OCI-LY7 (cell line): ENCODE data around the gene MOGAT3. TPM values are rescaled to one million over a fixed set of nuclear protein-coding genes. Genes with fewer than 3 reads are reported as not detected.

ENCODE experiments used
- BruUV-seq: library from RNA; stranded (reverse); fragments of 400-500 nt; replicated peaks from 2 replicates; lab custom pipeline; 2021; lab: Mats Ljungman, UMichigan
- CTCF ChIA-PET: fragments of 300-600 bp; sonication (Branson Sonifier 250); formaldehyde crosslinking; loops from one replicate; lab custom pipeline; 2022; ENCODE audit warnings: antibody characterized with exemption; ENCODE audit not compliant: unreplicated experiment; lab: Charles Lee
- POLR2A ChIA-PET: fragments of 300-600 bp; sonication (Branson Sonifier 250); formaldehyde crosslinking; loops from one replicate; lab custom pipeline; 2022; ENCODE audit warnings: antibody characterized with exemption; lab: Charles Lee
- DNase-seq: peaks from one replicate; pipeline ENCODE4 v3.0.0-alpha.2; 2015; ENCODE audit warnings: low spot score
- H2AFZ ChIP-seq: fragments of 200-600 bp; sonication (generic), shearing (Covaris generic); 2 replicates; pipeline ENCODE4 v1.6.1; 2014; ENCODE audit warnings: mild to moderate bottlenecking, antibody characterized with exemption, low read length, moderate library complexity
- H3K27ac ChIP-seq: fragments of 200-600 bp; sonication (generic); 2 replicates; pipeline ENCODE4 v1.5.1; 2014; ENCODE audit warnings: mixed run types, low read depth, mild to moderate bottlenecking, moderate library complexity, low read length, inconsistent platforms; ENCODE audit not compliant: poor library complexity, severe bottlenecking
- H3K36me3 ChIP-seq: fragments of 200-600 bp; sonication (generic); 2 replicates; pipeline ENCODE4 v1.6.1; 2014; ENCODE audit warnings: mild to moderate bottlenecking, antibody characterized with exemption, low read length, moderate library complexity, mixed read lengths; ENCODE audit not compliant: insufficient read depth
- H3K4me1 ChIP-seq: fragments of 200-600 bp; sonication (generic); 2 replicates; pipeline ENCODE4 v1.5.1; 2014; ENCODE audit warnings: mild to moderate bottlenecking, low read length; ENCODE audit not compliant: insufficient read depth, poor library complexity, severe bottlenecking
- H3K4me2 ChIP-seq: fragments of 200-600 bp; sonication (generic); 2 replicates; pipeline ENCODE4 v1.6.1; 2014; ENCODE audit warnings: mild to moderate bottlenecking, low read length
- H3K4me3 ChIP-seq: fragments of 200-600 bp; sonication (generic); 2 replicates; pipeline ENCODE4 v1.5.1; 2014; ENCODE audit warnings: mild to moderate bottlenecking, low read depth, low read length; ENCODE audit not compliant: poor library complexity, severe bottlenecking
- H3K79me2 ChIP-seq: fragments of 200-600 bp; sonication (generic); 2 replicates; pipeline ENCODE4 v1.6.1; 2016; ENCODE audit warnings: low read depth, mild to moderate bottlenecking, low read length, moderate library complexity, mixed read lengths; ENCODE audit not compliant: insufficient read depth
- H3K9me2 ChIP-seq: fragments of 200-600 bp; sonication (generic); 2 replicates; pipeline ENCODE4 v1.6.1; 2016; ENCODE audit warnings: mild to moderate bottlenecking, low read length, mixed read lengths; ENCODE audit not compliant: insufficient read depth
- H3K9me3 ChIP-seq: fragments of 200-600 bp; sonication (generic); 2 replicates; pipeline ENCODE4 v1.6.1; 2014; ENCODE audit warnings: mild to moderate bottlenecking, mixed run types, low read length, mixed read lengths
- H4K20me1 ChIP-seq: fragments of 200-600 bp; sonication (generic); 2 replicates; pipeline ENCODE4 v1.6.1; 2014; ENCODE audit warnings: mild to moderate bottlenecking, antibody characterized with exemption, low read length, moderate library complexity, mixed read lengths; ENCODE audit not compliant: insufficient read depth
- CTCF ChIP-seq: fragments of 200-600 bp; sonication (generic); conservative IDR thresholded peaks from 2 replicates; pipeline ENCODE4 v1.5.1; 2014; ENCODE audit warnings: mild to moderate bottlenecking, antibody characterized with exemption, low read length, moderate library complexity, mixed read lengths
- EZH2phosphoT487 ChIP-seq: fragments of 200-600 bp; sonication (generic); IDR thresholded peaks from 2 replicates; pipeline ENCODE4 v1.6.1; 2018; ENCODE audit warnings: low read depth, borderline replicate concordance, mild to moderate bottlenecking, mixed run types, antibody characterized with exemption, low read length, moderate library complexity, mixed read lengths
- intact Hi-C: fragments of 100-400 bp; cut with micrococcal nuclease; formaldehyde crosslinking; loops from one replicate; pipeline ENCODE4 v1.10.0; 2022; ENCODE audit not compliant: unreplicated experiment
- total RNA-seq, 2 experiments: library from RNA; depleted of rRNA in 1 of 2; stranded (reverse); fragments of >200 nt in 1 of 2; shearing (Covaris generic) in 1 of 2; gene quantifications; 2 replicates each; pipeline ENCODE4 v1.2.3, GENCODE V29; 2014 to 2022

MOGAT3 gene
- total RNA-seq, 2 experiments from 2014 or later, result not detected

GRCh38 chr7:101248276-101248675, 47.4 kb upstream of the MOGAT3 start:
- intact Hi-C loops, result no loop called here
- POLR2A ChIA-PET, result interaction anchor here (0.6 to 1.7 kb wide), 2 partner anchors 31 to 92 kb away, joined by 3 to 6 read pairs; partner anchors contain the start of genes PLOD3 and ZNHIT1

DNA sequence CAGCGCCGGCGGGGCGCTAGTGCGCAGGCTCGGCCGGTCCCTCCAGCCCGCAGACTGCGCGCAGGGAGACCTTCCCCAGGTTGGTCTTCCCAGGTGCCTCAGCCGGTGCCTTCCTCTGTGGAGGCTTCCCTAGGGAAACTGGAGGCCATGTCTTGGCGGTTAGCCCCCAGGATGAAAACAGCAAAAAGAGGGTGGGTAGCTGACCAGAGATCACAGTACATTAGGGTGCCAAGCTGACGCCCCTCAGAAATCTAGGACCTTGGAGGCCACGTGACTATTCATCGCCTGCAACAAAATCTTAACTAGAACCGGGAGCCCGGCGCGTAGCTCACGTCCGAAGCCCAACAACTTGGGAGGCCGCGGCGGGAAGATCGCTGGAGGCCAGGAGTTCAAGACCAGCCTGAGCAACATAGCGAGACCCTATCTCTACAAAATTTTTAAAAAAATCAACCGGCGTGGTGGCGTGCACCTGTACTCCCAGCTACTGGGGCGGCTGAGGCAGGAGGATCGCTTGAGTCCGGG, 44.4 kb upstream of the MOGAT3 start:
- TF ChIP-seq CTCF (no peak), EZH2phosphoT487 (no peak)
- Histone ChIP-seq H4K20me1 (no peaks in the 10 kb centered on the region), H3K36me3 (peaks cover 45% of the 10 kb centered on the region), H3K27ac (no peak overlapping the region), H3K9me2 (no peaks in the 10 kb centered on the region), H3K4me3 (peak overlapping the region; percentile 87), H3K4me2 (peak overlapping the region; percentile 92), H3K4me1 (peaks cover 18% of the 10 kb centered on the region), H3K9me3 (no peaks in the 10 kb centered on the region), H3K79me2 (peaks cover 29% of the 10 kb centered on the region; the same call in 1 of the 2 replicates), H2AFZ (peak overlapping the region; percentile 17; the same call in 1 of the 2 replicates)
- CTCF ChIA-PET, result no interaction called here
- no peak for DNase-seq
- intact Hi-C loops, result loop anchor here (2.0 kb wide), 1 partner anchor 26 kb away; the partner anchor contains the start of gene ZNHIT1
- POLR2A ChIA-PET, result interaction anchor here (0.5 to 1.3 kb wide), 5 partner anchors 27 to 356 kb away, joined by 3 to 4 read pairs (median 3); partner anchors contain the start of genes PLOD3, UFSP1 and ZNHIT1
- no TSS peak for BruUV-seq

More at GRCh38 chr7:101248276-101248675, 47.4 kb upstream of the MOGAT3 start:
- Histone ChIP-seq H3K79me2 (peaks cover 40% of the 10 kb centered on the region), H2AFZ (no peak overlapping the region), H3K27ac (no peak overlapping the region), H3K4me1 (peaks cover 29% of the 10 kb centered on the region), H3K9me2 (no peaks in the 10 kb centered on the region), H3K9me3 (no peaks in the 10 kb centered on the region), H3K4me2 (no peak overlapping the region), H4K20me1 (0 out of 2 replicates have a peak, but pooled peaks cover 3% of the 10 kb centered on the region), H3K36me3 (peaks cover 22% of the 10 kb centered on the region), H3K4me3 (no peak overlapping the region)
- no peak for TF ChIP-seq EZH2phosphoT487
- TF ChIP-seq CTCF, result no peak
- DNase-seq, result no peak
- no TSS peak for BruUV-seq
- CTCF ChIA-PET, result no interaction called here
